HL-60/S4 treated with phorbol 12-myristate 13-acetate at 8.2 ng/mL for 4 days and 3 days (cell line): ENCODE measurements around the gene MAGI2.
"Not testable (repeated sequence)": the region's sequence is repeated elsewhere in the genome, so short reads cannot be mapped to it uniquely, and the experiment has no call there.

Experiments
- in situ Hi-C: fragments of 300-500 bp; cut with MboI; formaldehyde crosslinking; loops from 2 replicates; pipeline ENCODE4 v1.15.0; 2022; ENCODE audit warnings: low sequenced_read_pairs

MAGI2 gene

GRCh38 chr7:78967561-78967960 is 485.9 kb downstream of the MAGI2 start:
- in situ Hi-C loops, result not testable (repeated sequence)

GRCh38 chr7:78967046-78967445 is 486.4 kb downstream of the MAGI2 start:
- in situ Hi-C loops, result no loop called here

- in situ Hi-C loops, result no loop called here
These were observed 494.0 kb downstream of the MAGI2 start for GRCh38 chr7:78959477-78959876.

GRCh38 chr7:78955329-78955728 is 498.1 kb downstream of the MAGI2 start:
- in situ Hi-C loops, result no loop called here

GRCh38 chr7:78953726-78954363 is 499.6 kb downstream of the MAGI2 start:
- in situ Hi-C loops, result no loop called here

- in situ Hi-C loops, result no loop called here
These were observed 500.4 kb downstream of the MAGI2 start for GRCh38 chr7:78953090-78953489.

GRCh38 chr7:78939669-78940068 is 513.8 kb downstream of the MAGI2 start:
- in situ Hi-C loops, result no loop called here

- in situ Hi-C loops, result no loop called here
These were observed 528.9 kb downstream of the MAGI2 start for GRCh38 chr7:78924581-78924980.

- in situ Hi-C loops, result no loop called here
These were observed 540.7 kb downstream of the MAGI2 start for GRCh38 chr7:78912781-78913180.

- in situ Hi-C loops, result no loop called here
These were observed 546.7 kb downstream of the MAGI2 start for GRCh38 chr7:78906735-78907134.

- in situ Hi-C loops, result no loop called here
These were observed 548.0 kb downstream of the MAGI2 start for GRCh38 chr7:78905436-78905835.

- in situ Hi-C loops, result no loop called here
These were observed 548.5 kb downstream of the MAGI2 start for GRCh38 chr7:78904983-78905382.

- in situ Hi-C loops, result no loop called here
These were observed 551.9 kb downstream of the MAGI2 start for GRCh38 chr7:78901566-78901965.

- in situ Hi-C loops, result no loop called here
These were observed 552.7 kb downstream of the MAGI2 start for GRCh38 chr7:78900806-78901205.

GRCh38 chr7:78895393-78895792 is 558.1 kb downstream of the MAGI2 start:
- in situ Hi-C loops, result no loop called here

- in situ Hi-C loops, result no loop called here
These were observed 574.3 kb downstream of the MAGI2 start for GRCh38 chr7:78879206-78879605.

- in situ Hi-C loops, result no loop called here
These were observed 580.4 kb downstream of the MAGI2 start for GRCh38 chr7:78873117-78873516.

- in situ Hi-C loops, result no loop called here
These were observed 589.1 kb downstream of the MAGI2 start for GRCh38 chr7:78864339-78864738.

GRCh38 chr7:78863281-78863680 is 590.2 kb downstream of the MAGI2 start:
- in situ Hi-C loops, result no loop called here

- in situ Hi-C loops, result no loop called here
These were observed 591.0 kb downstream of the MAGI2 start for GRCh38 chr7:78862411-78862900.

- in situ Hi-C loops, result no loop called here
These were observed 600.5 kb downstream of the MAGI2 start for GRCh38 chr7:78852951-78853350.

- in situ Hi-C loops, result no loop called here
These were observed 603.2 kb downstream of the MAGI2 start for GRCh38 chr7:78850093-78850740.

- in situ Hi-C loops, result no loop called here
These were observed 608.3 kb downstream of the MAGI2 start for GRCh38 chr7:78845155-78845554.
